Fibroblast of upper back skin (primary cell): ENCODE results near the gene RNF26.
A peak's percentile ranks its signal among the peaks of the same experiment; 100 is the strongest.
"Not testable (repeated sequence)": the region's sequence is repeated elsewhere in the genome, so short reads cannot be mapped to it uniquely, and the experiment has no call there.

ENCODE experiments used
- DNase-seq: peaks from one replicate; pipeline ENCODE4 v3.0.0-alpha.2; 2013

Gene RNF26

DNA sequence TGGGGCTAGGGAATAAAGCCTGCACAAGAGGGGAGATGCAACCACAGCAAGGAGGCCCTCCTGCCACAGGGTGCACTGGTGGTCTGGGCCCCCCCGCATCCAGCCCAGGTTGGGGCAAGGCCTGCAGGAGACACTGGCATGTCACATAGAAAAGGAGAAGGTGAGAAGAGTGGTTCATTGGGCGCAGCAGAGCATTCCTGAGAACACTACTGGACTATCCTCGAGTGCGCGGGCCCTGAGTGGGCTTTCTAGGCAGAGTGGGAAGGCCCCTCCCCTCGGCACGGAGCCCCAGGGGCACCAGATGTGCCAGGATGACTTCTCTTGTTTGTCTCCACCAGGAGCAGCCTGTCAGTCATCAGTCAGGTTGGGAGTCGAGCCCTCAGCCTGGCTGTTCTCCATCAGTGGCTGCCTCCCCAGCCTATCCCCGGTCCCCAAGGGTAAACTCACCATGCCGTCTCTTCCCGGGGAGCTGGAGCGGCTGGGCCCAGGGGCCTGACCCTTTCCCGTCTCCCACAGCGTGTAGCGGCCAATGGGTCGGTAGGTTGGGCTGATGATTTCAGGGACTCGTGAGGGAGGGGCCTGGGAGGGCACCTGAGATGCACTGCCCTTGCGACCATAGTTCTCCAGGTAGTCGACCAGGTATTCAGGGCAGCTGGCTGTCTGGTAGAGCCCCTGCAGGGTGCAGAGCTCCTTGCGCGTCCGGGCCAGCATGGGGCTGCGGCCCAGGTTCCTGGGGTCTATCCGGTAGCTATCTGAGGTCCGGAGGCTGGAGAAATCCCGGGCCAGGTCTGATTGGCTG is 38.1 kb downstream of the RNF26 start:
- no peak for DNase-seq

DNA sequence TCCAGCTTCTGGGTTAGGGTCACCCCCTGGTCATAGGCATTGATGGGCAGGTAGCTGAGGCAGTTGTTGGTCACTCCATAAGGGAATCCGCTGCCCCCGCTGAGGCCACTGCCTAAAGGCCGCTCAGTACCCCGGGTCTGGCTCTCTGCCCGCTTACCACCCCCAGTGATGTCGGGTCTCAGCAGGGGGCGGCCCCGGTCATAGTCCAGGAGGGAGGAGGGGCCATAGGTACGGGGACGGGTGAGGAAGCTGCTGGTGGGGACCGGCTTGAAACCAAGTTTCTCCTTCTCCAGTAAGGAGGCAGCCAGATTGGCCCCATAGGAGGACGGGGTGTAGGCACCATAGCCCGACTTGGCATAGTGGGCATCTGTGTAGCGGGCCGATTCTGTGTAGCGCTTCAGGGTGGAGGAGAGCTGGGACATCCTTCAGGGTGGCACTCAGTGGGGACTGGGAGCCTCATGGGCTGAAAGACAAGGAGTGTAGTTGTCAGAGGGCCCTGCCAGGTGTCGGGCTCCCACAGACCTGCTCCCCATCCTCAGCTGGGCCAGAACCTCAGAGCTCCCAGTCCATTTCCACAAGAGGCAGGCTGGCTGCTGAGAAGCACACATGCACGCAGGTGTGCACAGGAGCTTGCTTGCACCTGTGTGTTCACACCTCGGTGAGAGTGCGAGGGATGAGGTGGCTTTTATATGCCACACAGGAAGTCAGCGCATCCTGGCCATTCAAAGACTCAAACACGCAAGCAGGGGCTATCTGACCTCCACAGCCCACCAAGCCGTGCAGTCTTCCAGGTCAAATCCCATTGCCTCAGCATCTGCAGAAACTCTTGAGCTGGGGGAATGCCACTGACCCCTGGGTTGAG is 39.0 kb downstream of the RNF26 start:
- no peak for DNase-seq

DNA sequence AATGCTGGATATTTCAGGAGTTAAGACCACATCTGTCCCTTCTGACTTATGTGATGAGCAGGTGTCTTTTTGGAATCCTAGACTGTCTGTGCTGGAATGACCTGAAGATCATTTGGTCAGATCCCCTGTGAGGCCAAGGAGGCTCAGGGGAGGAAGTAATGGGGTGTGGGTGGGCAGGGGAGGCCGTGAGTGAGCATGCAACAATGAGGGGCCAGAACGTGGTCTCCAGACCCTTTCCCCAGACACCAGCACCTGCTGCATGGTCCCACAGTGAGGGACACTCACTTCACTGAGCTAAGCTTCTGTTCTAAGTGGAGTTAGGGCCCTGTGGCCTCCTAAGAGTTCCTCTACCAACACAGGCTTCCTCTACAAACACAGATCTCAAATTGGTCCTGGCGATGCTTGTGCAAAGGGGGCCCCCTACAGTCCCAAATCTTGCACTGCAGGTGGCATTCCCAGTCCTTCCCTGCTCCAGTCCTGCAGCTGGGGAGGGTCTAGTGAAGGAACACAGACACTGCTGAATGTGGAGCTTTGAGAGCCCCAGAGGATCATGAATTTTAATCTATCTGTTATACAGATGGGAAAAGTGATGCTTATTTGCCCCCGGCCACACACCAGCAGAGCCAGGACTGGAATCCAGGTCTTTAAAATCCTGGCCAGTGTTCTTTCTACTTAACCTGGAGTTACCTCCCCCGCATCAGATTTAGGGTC is 39.7 kb downstream of the RNF26 start:
- DNase-seq: peak; percentile 72

DNA sequence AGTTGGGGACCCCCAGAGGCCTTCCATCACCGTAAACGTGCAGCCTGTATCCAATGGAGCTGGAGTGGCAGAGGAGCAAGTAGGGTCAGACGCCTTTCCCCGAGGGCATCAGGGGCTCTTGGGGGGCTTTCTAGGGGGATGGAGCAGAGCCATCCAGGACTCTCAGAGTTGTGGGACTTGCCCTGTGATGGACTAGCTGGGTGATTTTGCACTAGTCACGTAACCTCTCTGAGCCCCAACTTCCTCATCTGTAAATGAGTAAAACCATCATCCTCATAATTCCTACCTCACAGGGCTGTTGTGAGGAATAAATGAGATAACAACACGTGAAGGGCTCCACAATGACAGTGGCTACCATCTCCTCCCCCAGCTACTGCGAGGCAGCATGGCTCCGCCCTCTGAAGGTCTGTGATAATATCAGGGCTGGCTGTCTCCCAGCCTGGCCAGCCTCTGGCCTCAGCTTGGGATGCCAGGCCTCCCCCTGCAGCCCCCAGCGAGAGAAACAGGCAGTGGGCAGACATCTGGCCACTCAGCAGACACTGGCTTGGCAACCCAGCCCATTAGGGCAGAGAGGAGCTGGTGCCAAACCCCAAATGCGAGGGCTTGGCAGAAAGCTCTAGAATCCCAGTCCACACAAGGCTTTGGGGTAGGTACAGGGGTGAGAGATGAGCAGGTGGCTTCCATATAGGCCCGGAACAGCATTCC is 40.5 kb downstream of the RNF26 start:
- DNase-seq: no peak

DNA sequence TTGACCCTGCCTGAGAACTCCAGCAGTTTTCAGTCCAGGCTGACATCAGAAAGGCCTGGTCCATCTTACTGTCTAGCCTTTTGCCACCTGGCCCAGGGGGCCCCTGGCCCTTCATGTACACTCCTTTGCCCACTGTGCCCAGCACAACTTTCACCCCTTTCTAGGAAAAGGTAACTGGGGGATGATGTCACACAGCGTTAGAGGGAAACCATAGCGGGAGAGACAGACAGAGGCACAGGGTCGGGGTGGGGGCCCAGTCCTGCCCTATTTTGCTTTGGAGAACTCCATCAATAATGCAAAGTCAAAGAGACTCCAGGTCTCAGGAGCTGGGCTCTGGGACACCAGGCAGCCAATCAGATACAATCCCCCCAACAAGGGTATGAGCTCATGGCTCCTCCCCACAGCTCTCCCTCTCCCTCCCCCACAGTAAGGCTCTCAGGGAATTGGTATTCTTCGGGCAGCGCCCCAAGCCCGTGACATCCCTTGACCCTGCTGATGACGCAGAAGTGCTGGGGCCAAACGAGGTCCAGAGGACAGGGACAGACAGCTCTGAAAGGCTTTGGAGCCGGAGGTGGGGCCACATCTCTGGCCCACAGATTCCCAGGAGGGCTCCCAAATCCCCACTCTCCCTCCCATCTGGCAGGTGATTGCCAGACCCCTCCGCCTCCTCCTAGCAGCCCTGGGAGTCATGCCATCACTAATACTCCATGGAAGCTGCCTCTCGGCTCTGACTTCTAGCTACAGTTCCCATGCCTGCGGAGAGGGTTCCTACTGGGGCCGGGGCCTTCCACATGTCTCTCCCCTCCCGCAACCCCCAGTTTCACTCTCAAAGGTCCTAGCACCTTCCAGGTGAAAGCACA is 41.2 kb downstream of the RNF26 start:
- peak; percentile 53 for DNase-seq

DNA sequence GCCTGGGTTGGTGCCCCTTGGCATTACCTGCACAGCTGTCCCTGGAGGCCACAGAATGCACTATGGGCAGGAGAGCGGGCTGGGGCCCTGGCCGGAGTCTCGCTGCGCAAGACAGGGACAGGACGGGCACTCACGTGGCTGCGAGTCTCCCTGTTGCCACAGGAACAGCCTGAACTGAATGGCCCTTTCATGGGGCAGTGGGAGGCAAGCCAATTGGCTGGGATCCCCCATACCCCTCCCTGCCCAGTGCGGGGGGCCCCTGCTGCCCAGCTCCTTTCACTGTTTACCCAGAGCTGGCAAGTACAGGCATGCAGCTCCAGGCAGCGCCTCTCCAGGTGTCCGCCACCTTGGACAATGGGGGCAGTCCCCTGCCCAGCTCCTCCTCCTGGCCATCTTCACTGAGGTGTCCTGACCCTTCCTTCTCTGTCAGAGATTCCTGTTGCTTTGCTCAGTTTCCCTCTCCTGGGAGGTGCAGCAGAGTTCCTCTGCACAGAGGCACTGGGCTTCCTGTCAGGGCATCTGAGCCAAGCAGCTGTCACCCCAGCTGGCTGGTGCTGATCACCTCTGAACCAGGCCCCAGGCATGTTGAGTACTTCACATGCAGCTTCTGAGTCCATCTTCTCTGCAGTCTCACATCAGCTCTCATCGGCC is 42.0 kb downstream of the RNF26 start:
- DNase-seq: no peak

DNA sequence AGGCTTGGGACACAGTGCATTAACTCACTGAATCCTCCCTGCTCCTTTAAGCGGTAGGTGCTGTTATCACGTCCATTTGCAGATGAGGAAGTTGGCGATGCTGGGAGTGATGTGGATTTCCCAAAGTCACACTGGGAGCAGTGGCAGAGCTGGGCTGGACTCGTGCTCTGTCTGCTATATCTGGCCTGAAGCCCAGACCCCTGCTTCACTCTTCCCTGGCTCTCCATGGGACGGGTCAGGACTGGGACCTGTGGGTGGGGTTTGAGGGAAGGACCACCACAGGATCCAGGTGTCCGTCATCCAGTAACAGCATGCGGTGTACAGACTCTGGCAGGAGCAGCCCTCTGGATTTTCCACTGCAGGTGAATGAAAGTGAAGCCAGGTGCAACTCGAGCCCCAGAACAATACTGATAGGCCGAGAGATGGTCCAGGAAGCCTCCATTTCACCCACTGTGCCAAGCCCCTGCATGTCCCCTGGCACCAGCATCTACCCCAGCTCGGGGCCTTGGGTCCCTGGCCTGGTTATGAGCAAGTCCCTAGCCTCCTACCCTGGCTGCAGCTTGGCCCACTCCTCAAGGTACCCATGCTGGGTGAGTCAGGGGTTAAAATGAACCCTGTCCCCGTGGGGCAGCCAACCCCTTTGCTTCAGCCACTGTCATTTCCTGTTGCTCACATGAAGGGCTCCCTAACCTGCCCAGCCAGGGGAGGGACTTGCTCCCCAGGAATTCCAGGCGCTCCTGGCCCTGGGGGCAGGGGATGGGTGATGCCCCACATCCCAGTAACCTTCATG is 43.0 kb downstream of the RNF26 start:
- no peak for DNase-seq

DNA sequence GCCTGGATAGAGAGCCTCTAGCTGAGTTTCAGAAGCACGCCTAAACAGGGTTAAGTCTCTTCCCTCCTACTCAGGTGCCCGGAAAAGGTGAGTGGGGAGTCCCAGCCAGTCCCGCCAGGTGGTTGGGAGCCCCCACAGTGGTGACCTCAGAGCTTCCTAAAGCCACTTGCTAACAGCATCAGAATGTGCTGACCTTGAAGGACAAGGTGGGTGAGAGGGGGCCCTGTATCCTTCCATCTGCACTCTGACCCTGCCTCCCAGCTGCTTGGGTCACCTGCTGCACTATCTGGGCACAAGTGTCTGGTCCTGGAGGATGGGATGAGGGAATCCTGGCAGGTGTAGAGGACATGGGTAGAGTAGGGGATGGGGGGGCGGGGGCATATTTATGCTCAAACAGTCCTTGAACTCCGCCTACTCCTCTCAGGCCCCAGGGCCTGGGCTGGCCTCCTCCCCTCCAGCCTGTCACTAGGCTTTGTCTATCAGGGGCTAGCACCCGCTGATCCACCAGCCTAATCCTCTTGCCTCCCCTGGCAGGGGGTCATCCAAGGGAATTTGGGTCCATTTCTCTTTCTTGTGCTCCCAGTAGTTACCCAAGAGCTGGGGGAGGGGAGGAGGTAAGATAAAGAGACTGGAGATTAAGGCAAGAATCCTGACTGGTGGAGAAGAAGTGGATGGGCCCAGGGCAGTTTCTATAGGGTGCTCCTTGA is 43.8 kb downstream of the RNF26 start:
- DNase-seq: no peak

DNA sequence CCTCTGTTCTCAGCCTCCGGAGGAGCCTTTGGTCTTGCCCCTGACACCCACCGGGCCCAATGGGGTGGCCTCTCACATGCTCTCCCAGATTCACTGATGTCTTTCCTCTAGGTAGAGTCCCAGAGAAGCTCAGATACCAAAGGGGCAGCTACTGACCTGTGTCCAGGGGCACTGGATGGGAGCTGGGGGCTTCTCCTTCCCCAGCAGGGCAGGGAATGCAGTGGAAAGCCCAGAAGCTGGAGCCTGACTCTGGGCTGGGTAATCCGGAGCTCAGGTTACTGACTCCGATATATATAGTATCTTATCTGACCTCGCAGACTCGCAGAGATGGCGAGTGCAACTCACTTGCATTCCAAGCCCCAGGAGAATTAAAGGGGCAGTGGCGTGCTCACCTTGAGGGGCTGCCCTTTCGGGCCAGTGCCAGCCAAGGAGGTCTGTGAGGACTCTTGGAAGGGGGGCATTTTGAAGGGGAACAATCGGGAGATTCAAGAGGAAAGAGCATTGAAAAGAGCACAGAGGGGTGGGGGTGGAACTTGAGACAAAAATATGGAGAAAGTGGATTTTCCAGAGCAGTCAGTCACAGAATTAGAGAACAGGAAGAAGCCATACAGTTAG is 44.6 kb downstream of the RNF26 start:
- DNase-seq: no peak

DNA sequence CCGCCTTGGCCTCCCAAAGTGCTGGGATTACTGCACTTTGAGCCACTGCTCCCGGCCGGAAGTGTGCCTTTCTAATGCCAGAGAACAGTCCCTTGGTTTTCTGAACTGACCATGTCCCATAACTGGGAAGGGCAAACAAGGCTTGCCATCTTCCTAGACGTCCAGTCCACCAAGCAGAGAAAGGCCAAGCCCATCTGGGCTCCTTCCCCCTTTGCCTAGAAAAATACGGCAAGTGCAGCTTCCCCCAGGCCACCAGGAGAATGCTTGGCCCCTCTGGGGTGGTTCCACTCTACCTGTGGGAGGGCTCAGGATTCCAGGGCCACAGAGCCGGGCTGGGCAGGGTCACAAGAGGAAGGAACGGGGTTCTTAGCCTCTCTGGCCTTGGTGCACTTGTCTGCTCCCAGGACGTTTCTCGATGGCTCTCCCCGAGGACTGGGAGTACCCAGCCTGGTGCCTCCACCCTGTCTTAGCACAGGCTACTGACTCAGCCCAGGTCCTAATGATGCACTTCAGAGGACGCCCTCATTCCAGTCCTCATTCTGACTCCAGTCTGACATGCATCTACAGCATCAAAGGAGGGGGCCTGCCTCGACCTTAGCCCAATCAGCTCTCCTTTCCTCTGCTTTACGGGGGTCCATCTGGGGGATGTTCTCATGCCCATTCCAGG is 46.0 kb downstream of the RNF26 start:
- DNase-seq: no peak

DNA sequence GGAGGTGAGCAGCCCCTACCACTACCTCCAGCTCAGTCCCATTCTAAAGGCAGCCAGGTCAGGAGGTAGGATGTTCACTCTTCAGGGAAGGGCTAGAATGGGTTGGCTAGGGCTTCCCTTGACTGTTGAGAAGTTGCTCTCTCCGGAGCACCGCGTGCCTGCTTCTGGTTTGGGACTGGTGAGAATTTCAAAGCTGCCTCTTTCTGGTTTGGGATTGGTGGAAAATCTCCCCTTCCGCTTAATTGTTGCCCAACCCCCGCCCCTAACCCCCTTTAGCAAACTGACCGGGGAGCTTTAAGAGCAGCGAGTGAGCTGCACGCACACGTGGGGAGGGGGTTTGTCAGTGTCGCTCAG is 46.5 kb downstream of the RNF26 start:
- no peak for DNase-seq

DNA sequence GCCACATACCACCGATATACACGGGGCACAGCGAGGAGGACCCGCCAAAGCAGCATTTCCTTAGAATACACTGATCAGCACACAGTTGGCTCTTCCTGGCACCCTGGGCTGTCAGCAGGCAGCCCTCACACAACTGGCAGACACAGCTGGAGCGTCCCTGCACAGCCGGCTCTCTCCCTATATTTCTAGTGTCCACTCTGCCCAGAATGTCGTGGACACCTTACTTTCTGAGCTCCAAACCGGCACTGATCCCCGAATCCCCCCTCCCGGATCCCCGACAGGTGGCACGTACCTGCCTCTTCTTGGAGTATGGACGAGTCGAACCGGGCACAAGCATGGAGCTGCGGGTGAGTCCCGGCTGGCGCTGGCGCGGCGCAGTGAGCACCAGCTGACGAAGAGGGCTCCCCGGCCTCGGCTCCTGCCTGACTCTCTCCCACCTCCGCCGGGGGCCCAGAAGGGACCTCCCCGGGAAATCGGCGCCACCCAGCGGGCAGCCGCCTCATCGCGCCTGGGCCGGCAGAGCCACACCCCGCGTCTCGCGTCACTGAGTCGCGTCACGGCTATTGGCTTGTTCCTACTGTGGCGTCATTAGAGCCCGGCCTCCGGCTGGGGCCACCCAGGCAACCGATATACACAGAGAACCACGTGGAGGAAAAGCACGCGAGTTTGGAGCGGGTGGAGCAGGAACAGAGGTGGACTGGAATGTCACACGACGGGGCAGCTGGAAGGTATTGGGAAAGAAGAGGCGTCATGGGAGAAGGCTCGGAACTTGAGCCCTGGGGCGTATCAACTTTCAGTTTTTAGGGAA is 47.1 kb downstream of the RNF26 start, which contains the start of gene USP2:
Gene USP2 (minus strand): TSS at position 510 of the 808 bp plus-strand sequence. CDS start 8,210 bp downstream, outside the sequence.
- DNase-seq: peak; percentile 94

DNA sequence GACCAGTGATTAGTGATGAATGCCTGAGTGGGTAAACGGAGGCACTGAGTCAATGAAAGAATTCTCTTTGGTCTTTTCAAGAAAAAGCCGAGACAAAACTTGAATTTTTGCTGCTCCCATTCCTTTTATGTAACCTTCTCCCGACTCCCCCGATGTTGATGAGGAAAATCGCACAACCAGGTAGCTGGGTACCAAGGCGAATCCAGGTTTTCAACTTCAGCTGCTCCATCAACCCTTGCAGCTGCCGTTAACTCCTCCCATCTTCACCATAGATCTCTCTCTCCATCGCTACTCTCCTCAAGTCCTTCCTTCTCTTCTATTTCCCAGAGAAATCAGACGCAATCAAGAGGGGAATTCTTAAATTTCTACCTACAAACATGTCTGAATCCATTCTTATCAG is 47.8 kb downstream of the RNF26 start:
- DNase-seq: no peak

DNA sequence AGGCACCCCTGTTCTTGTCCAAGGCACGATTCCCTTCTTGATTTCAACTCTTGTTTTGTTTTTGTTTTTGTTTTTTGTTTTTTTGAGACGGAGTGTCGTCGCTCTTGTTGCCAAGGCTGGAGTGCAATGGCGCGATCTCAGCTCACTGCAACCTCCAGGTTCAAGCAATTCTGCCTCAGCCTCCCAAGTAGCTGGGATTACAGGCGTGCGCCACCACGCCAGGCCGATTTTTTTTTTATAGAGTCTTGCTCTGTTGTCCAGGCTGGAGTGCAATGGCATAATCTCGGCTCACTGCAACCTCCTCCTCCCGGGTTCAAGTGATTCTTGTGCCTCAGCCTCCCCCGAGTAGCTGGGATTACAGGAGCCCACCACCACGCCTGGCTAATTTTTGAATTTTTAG is 48.2 kb downstream of the RNF26 start:
- not testable (repeated sequence) for DNase-seq

DNA sequence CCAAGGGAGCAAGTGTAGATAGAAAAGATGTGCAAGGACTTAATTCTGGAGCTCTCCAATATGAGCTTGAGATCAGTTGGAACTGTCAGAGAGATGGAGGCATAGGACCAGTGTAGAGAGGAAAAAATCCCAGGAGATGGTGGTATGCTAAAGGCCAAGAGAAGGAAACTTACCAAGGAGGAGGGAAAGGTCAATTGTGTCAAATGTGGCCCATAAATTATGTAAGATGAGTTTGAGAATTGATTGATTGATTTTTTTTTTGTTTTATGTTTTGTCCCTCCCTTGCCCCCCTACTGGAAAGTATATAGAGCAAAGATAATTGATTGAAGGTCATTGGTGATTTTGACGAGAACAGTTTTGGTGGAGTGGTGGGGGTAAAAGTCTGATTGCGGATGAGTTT is 50.0 kb downstream of the RNF26 start:
- DNase-seq: no peak
